ENCODE results near the gene MDN1.

The MDN1 gene

DNA sequence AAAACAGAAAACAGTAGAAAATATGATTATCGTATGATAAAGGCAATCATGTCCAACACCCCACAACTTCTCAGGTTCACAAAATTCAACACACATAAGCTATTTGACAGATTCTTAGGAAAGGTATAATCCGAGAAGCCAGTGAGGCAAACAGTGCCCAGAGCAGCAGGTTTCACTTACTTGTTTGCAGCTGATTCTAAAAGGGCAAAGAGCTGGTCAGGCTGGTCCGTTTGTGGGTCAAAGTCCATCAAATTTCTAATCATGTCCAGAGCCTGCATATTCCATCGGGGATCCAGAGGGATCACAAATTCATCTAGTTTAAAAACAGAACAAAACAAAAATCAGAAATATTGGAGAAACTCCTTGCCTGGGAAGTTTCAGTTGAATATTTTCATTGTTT lies 111.3 kb downstream of the MDN1 start:
- no peak overlapping the region for H3K14ac ChIP-seq (ENCODE audit: low read length)
- no peaks in the 10 kb centered on the region for H3K27me3 ChIP-seq (ENCODE audit: insufficient read depth, low read length)
- H2BK5ac ChIP-seq (ENCODE audit: low read depth, low read length, poor library complexity): no peak overlapping the region
- no peak overlapping the region for H3K4me3 ChIP-seq (ENCODE audit: low read depth, low read length)
- no peak overlapping the region for H4K91ac ChIP-seq (ENCODE audit: low read depth, low read length)
- H3K79me2 ChIP-seq (ENCODE audit: control insufficient read depth, insufficient read depth, low read length, poor library complexity): no peaks in the 10 kb centered on the region
- no CpG with 5 or more reads among the region's 4 CpGs for WGBS (ENCODE audit: extremely low coverage, insufficient coverage, insufficient read length)
- H4K8ac ChIP-seq (ENCODE audit: low read depth, low read length): no peak overlapping the region
- H3K18ac ChIP-seq (ENCODE audit: low read length): no peak overlapping the region
- no peak overlapping the region for H2BK12ac ChIP-seq (ENCODE audit: low read length)
- no peaks in the 10 kb centered on the region for H3K9me3 ChIP-seq (ENCODE audit: insufficient read depth, low read depth, low read length)
- no peak overlapping the region for H3K9ac ChIP-seq (ENCODE audit: low read length)
- no peak overlapping the region for H2AFZ ChIP-seq (ENCODE audit: insufficient read depth, low read length, poor library complexity)
- H2AK5ac ChIP-seq (ENCODE audit: low read length): no peak overlapping the region
- H3K27ac ChIP-seq (ENCODE audit: low read depth, low read length): no peak overlapping the region
- H3K36me3 ChIP-seq (ENCODE audit: control insufficient read depth in 1 of 2, insufficient read depth in 2 of 2, low read length in 2 of 2): peaks cover 9 to 22% of the 10 kb centered on the region in 2 experiments
- H3K4me2 ChIP-seq (ENCODE audit: low read length): no peak overlapping the region
- no peak overlapping the region for H2BK120ac ChIP-seq (ENCODE audit: insufficient read depth, low read length, poor library complexity)
- DNase-seq: no peak
- no peaks in the 10 kb centered on the region for H3K4me1 ChIP-seq (ENCODE audit: control insufficient read depth in 1 of 2, insufficient read depth in 2 of 2, low read length in 2 of 2)
- no peak overlapping the region for H4K12ac ChIP-seq (ENCODE audit: low read depth, low read length)
- no peak overlapping the region for H3K23ac ChIP-seq (ENCODE audit: low read length)
- H3K4ac ChIP-seq (ENCODE audit: low read depth, low read length): no peak overlapping the region
- no peaks in the 10 kb centered on the region for H3K79me1 ChIP-seq (ENCODE audit: low read length)

DNA sequence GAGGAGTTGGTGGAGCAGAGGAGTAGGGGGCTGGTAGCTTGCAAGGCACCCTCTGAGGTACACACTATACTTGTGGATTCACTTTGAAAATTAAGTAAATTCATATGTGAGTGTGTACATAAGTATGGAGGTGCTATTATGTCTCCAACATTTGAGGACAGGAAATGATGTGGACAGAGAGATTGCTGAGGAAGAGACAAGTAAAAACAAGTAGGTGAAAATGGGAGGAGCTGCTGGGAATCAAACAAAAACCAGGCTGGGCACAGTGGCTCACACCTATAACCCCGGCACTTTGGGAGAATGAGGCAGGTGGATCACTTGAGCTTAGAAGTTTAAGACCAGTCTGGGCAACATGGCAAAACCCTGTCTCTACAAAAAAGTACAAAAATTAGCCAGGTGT lies 111.8 kb downstream of the MDN1 start:
- Histone ChIP-seq H3K4ac (ENCODE audit: low read depth, low read length) (no peak overlapping the region), H3K14ac (ENCODE audit: low read length) (no peak overlapping the region), H3K27me3 (ENCODE audit: insufficient read depth, low read length) (no peaks in the 10 kb centered on the region), H2BK12ac (ENCODE audit: low read length) (no peak overlapping the region), H3K79me1 (ENCODE audit: low read length) (no peaks in the 10 kb centered on the region), H3K23ac (ENCODE audit: low read length) (no peak overlapping the region), H4K8ac (ENCODE audit: low read depth, low read length) (no peak overlapping the region), H2AK5ac (ENCODE audit: low read length) (no peak overlapping the region), H3K36me3 (ENCODE audit: control insufficient read depth in 1 of 2, insufficient read depth in 2 of 2, low read length in 2 of 2) (peaks cover 9 to 22% of the 10 kb centered on the region in 2 experiments), H4K12ac (ENCODE audit: low read depth, low read length) (no peak overlapping the region), H3K79me2 (ENCODE audit: control insufficient read depth, insufficient read depth, low read length, poor library complexity) (no peaks in the 10 kb centered on the region), H2BK5ac (ENCODE audit: low read depth, low read length, poor library complexity) (no peak overlapping the region), H3K4me1 (ENCODE audit: control insufficient read depth in 1 of 2, insufficient read depth in 2 of 2, low read length in 2 of 2) (no peaks in the 10 kb centered on the region), H3K9me3 (ENCODE audit: insufficient read depth, low read depth, low read length) (no peaks in the 10 kb centered on the region), H3K4me3 (ENCODE audit: low read depth, low read length) (no peak overlapping the region), H3K9ac (ENCODE audit: low read length) (no peak overlapping the region), H3K18ac (ENCODE audit: low read length) (no peak overlapping the region), H3K4me2 (ENCODE audit: low read length) (no peak overlapping the region), H3K27ac (ENCODE audit: low read depth, low read length) (no peak overlapping the region), H2AFZ (ENCODE audit: insufficient read depth, low read length, poor library complexity) (no peak overlapping the region), H2BK120ac (ENCODE audit: insufficient read depth, low read length, poor library complexity) (no peak overlapping the region), H4K91ac (ENCODE audit: low read depth, low read length) (no peak overlapping the region)
- DNase-seq: no peak
- WGBS (ENCODE audit: extremely low coverage, insufficient coverage, insufficient read length): no CpG with 5 or more reads among the region's 1 CpG

DNA sequence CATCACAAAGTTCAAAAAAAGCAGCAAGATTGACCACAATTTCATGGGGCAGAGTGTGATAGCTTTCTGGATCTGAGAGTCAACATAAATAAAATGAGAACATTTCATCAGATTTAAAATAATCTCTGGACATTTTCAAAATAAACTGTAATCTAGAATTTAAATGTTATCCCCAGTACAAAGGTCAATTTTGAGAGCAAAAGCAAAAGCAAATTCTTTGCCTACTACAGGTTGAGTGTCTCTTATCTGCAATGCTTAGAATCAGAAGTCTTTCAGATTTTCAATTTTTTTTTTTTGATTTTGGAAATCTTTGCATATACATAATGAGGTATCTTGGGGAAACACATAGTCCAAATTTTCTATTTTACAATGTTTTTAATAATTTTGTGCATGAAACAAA lies 113.5 kb downstream of the MDN1 start:
- Histone ChIP-seq H3K27ac (ENCODE audit: low read depth, low read length) (no peak overlapping the region), H4K12ac (ENCODE audit: low read depth, low read length) (no peak overlapping the region), H2BK120ac (ENCODE audit: insufficient read depth, low read length, poor library complexity) (no peak overlapping the region), H3K36me3 (ENCODE audit: control insufficient read depth in 1 of 2, insufficient read depth in 2 of 2, low read length in 2 of 2) (peaks cover 7 to 17% of the 10 kb centered on the region in 2 experiments), H2AK5ac (ENCODE audit: low read length) (no peak overlapping the region), H2AFZ (ENCODE audit: insufficient read depth, low read length, poor library complexity) (no peak overlapping the region), H3K9ac (ENCODE audit: low read length) (no peak overlapping the region), H3K4me3 (ENCODE audit: low read depth, low read length) (no peak overlapping the region), H3K14ac (ENCODE audit: low read length) (no peak overlapping the region), H4K8ac (ENCODE audit: low read depth, low read length) (no peak overlapping the region), H2BK5ac (ENCODE audit: low read depth, low read length, poor library complexity) (no peak overlapping the region), H3K9me3 (ENCODE audit: insufficient read depth, low read depth, low read length) (no peaks in the 10 kb centered on the region), H2BK12ac (ENCODE audit: low read length) (no peak overlapping the region), H3K4me1 (ENCODE audit: control insufficient read depth in 1 of 2, insufficient read depth in 2 of 2, low read length in 2 of 2) (no peaks in the 10 kb centered on the region), H3K27me3 (ENCODE audit: insufficient read depth, low read length) (no peaks in the 10 kb centered on the region), H3K79me1 (ENCODE audit: low read length) (no peaks in the 10 kb centered on the region), H4K91ac (ENCODE audit: low read depth, low read length) (no peak overlapping the region), H3K4me2 (ENCODE audit: low read length) (no peak overlapping the region), H3K23ac (ENCODE audit: low read length) (no peak overlapping the region), H3K4ac (ENCODE audit: low read depth, low read length) (no peak overlapping the region), H3K18ac (ENCODE audit: low read length) (no peak overlapping the region), H3K79me2 (ENCODE audit: control insufficient read depth, insufficient read depth, low read length, poor library complexity) (no peaks in the 10 kb centered on the region)
- no peak for DNase-seq

DNA sequence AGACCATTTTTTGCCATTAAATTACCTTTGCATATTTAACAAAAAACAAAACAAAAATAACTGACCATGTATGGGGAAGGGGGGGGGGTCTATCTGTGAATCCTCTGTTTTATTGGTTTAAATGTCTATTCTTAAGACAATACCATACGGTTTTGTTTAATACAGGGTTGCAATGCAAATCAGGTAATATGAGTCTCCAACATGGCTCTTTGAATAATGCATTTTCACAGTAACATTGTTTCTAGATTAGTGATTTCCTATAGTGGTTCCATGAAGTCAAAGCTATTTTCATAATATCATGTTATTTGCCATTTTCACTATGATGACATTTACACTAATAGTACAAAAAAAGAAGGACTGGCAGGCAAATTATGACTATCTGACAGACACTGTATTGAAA lies 116.3 kb downstream of the MDN1 start:
- Histone ChIP-seq H3K23ac (ENCODE audit: low read length) (no peak overlapping the region), H2AK5ac (ENCODE audit: low read length) (no peak overlapping the region), H2BK120ac (ENCODE audit: insufficient read depth, low read length, poor library complexity) (no peak overlapping the region), H3K9ac (ENCODE audit: low read length) (no peak overlapping the region), H4K91ac (ENCODE audit: low read depth, low read length) (no peak overlapping the region), H3K27me3 (ENCODE audit: insufficient read depth, low read length) (no peaks in the 10 kb centered on the region), H4K12ac (ENCODE audit: low read depth, low read length) (no peak overlapping the region), H3K4me3 (ENCODE audit: low read depth, low read length) (no peak overlapping the region), H2AFZ (ENCODE audit: insufficient read depth, low read length, poor library complexity) (no peak overlapping the region), H3K14ac (ENCODE audit: low read length) (no peak overlapping the region), H2BK12ac (ENCODE audit: low read length) (no peak overlapping the region), H3K27ac (ENCODE audit: low read depth, low read length) (no peak overlapping the region), H2BK5ac (ENCODE audit: low read depth, low read length, poor library complexity) (no peak overlapping the region), H3K18ac (ENCODE audit: low read length) (no peak overlapping the region), H3K79me2 (ENCODE audit: control insufficient read depth, insufficient read depth, low read length, poor library complexity) (no peaks in the 10 kb centered on the region), H3K4me1 (ENCODE audit: control insufficient read depth in 1 of 2, insufficient read depth in 2 of 2, low read length in 2 of 2) (no peaks in the 10 kb centered on the region), H3K9me3 (ENCODE audit: insufficient read depth, low read depth, low read length) (no peaks in the 10 kb centered on the region), H4K8ac (ENCODE audit: low read depth, low read length) (no peak overlapping the region), H3K79me1 (ENCODE audit: low read length) (no peaks in the 10 kb centered on the region), H3K36me3 (ENCODE audit: control insufficient read depth in 1 of 2, insufficient read depth in 2 of 2, low read length in 2 of 2) (peaks cover 8 to 12% of the 10 kb centered on the region in 2 experiments), H3K4me2 (ENCODE audit: low read length) (no peak overlapping the region), H3K4ac (ENCODE audit: low read depth, low read length) (no peak overlapping the region)
- WGBS (ENCODE audit: extremely low coverage, insufficient coverage, insufficient read length): no CpG with 5 or more reads among the region's 1 CpG
- no peak for DNase-seq

Measured in trophoblast cell (in vitro differentiated cells and primary cell).